ENCODE measurements around the gene QRFPR. TPM values are rescaled to one million over a fixed set of nuclear protein-coding genes. Genes with fewer than 3 reads are reported as not detected.

Gene QRFPR
- total and polyA plus RNA-seq, 9 donors, result 1.0 to 3.2 (median 2.2) TPM

DNA sequence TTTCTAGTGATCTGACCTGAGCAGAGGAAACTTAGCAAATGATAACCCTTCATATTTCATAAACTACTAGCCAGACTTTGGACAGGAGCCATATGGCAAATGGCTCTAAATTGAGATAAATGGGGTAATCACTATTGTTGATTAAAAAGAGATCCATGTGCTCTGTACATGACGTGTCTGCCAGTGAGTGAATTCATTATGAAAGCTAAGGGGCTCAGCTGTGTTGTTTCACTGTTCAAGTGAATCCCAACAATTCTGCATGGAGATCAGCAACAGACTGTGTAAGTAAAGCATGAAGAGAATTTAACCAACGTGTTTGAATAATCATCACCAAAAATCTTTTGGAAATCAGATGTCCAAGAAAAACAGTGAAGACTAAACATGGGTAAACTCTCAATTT is 9.5 kb upstream of the QRFPR start:
- no peaks in the 10 kb centered on the region for H3K27me3 ChIP-seq (ENCODE audit: control insufficient read depth, insufficient read depth, low read length)
- no peak overlapping the region for H3K4me3 ChIP-seq (ENCODE audit: low read length)
- no peak overlapping the region for H3K27ac ChIP-seq (ENCODE audit: low read length)
- WGBS (ENCODE audit: insufficient coverage), result no CpG with 5 or more reads among the region's 2 CpGs
- DNase-seq, result no peak
- H3K36me3 ChIP-seq (ENCODE audit: control insufficient read depth, insufficient read depth, low read length), result no peaks in the 10 kb centered on the region
- H3K9me3 ChIP-seq (replicated peaks; ENCODE audit: control insufficient read depth, low read depth, low read length), result no peaks in the 10 kb centered on the region
- peaks cover 2% of the 10 kb centered on the region for H3K4me1 ChIP-seq (ENCODE audit: control insufficient read depth, insufficient read depth, low read length)

DNA sequence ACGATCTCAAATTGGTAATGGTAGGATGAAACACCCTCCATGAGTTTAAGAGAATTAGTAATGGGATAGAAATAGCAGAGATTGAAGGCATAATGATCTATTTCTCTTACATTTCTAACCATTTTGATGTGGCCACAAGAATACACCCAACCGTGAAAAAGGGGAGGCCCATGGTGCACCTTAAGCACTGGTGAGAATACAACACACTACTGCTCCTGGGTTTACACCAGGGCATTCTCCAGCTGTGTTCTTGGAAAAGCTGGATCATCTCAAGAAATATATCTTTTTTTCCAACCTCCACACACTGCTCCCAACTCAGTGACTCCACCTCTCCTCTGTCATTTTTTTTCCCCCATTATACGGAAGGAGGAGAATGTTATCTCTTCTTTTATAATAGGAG is 1.5 kb downstream of the QRFPR start:
- peaks cover 11% of the 10 kb centered on the region for H3K4me1 ChIP-seq (ENCODE audit: control insufficient read depth, insufficient read depth, low read length)
- no peak overlapping the region for H3K27ac ChIP-seq (ENCODE audit: low read length)
- no peak overlapping the region for H3K4me3 ChIP-seq (ENCODE audit: low read length)
- 100% methylated on average over 1 of the region's 3 CpGs for WGBS (ENCODE audit: insufficient coverage)
- peaks cover 15% of the 10 kb centered on the region for H3K27me3 ChIP-seq (ENCODE audit: control insufficient read depth, insufficient read depth, low read length)
- DNase-seq, result no peak
- H3K9me3 ChIP-seq (replicated peaks; ENCODE audit: control insufficient read depth, low read depth, low read length), result no peaks in the 10 kb centered on the region
- no peaks in the 10 kb centered on the region for H3K36me3 ChIP-seq (ENCODE audit: control insufficient read depth, insufficient read depth, low read length)

DNA sequence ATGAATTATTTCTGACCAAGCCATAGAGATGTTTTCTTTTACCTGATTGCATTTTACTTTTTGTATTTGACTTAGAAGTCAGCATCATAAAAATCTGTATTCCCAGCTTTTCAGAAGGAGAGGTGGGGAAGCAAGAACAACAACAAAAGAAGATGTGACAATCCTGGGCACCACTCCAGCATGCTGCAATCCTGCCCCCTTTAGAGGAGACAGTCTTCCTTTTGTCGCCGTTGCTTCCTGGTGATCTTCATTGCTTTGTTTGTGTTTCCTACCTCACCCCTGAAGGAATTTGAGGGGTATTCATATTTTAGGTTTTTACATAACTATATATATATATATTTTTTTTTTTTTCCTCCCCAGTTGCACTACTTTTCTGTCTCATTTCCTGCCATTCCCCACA is 3.7 kb downstream of the QRFPR start:
- no peak for DNase-seq

DNA sequence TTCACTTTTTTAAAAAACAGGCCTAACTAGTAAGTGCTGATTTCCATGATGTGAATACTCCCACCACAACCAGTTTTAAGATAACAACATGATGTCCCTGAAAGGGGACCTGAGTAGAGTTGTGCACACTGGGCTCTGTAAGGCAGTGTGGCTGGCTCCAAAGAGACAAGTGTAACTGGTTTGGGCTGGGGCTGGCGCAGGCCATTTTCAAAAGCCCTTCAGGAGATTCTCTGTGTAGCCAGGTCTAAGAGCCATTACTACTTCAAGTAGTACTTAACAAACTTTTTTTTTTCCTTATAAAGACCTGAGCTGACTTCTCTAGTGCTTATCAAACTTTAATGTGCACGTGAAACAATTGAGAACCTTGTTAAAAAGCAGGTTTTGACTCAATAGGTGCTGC is 4.3 kb downstream of the QRFPR start:
- H3K27ac ChIP-seq (ENCODE audit: low read length), result no peak overlapping the region
- H3K36me3 ChIP-seq (ENCODE audit: control insufficient read depth, insufficient read depth, low read length), result no peaks in the 10 kb centered on the region
- peaks cover 11% of the 10 kb centered on the region for H3K4me1 ChIP-seq (ENCODE audit: control insufficient read depth, insufficient read depth, low read length)
- H3K9me3 ChIP-seq (replicated peaks; ENCODE audit: control insufficient read depth, low read depth, low read length), result no peaks in the 10 kb centered on the region
- no peak for DNase-seq
- no CpG with 5 or more reads among the region's 2 CpGs for WGBS (ENCODE audit: insufficient coverage)
- H3K27me3 ChIP-seq (ENCODE audit: control insufficient read depth, insufficient read depth, low read length), result peaks cover 15% of the 10 kb centered on the region
- H3K4me3 ChIP-seq (ENCODE audit: low read length), result no peak overlapping the region

More for the DNA sequence above, 3.7 kb downstream of the QRFPR start:
- Histone ChIP-seq H3K27ac (ENCODE audit: low read length) (no peak overlapping the region), H3K4me1 (ENCODE audit: control insufficient read depth, insufficient read depth, low read length) (peaks cover 11% of the 10 kb centered on the region), H3K4me3 (ENCODE audit: low read length) (no peak overlapping the region), H3K27me3 (ENCODE audit: control insufficient read depth, insufficient read depth, low read length) (peaks cover 15% of the 10 kb centered on the region), H3K36me3 (ENCODE audit: control insufficient read depth, insufficient read depth, low read length) (no peaks in the 10 kb centered on the region), H3K9me3 (replicated peaks; ENCODE audit: control insufficient read depth, low read depth, low read length) (no peaks in the 10 kb centered on the region)
- no CpG with 5 or more reads among the region's 2 CpGs for WGBS (ENCODE audit: insufficient coverage)

DNA sequence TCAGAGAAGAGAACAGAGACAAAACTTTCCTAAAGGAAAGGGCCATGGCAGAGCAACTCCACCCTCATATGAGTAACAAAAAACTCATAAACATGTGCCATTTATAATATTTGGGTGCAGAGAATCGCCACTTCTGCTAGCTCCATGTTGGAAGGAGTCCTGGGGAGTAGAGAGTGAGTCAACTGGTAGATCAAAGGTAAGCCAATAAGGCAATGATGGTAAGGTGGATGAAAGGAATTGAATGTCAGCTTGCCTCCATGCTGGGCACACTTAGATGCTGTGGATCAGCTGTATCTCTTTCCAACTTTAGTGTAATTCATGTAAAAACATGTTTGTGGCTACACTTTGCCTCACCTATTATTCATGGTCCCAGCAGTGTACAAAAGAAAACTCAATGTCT is 4.7 kb downstream of the QRFPR start:
- H3K36me3 ChIP-seq (ENCODE audit: control insufficient read depth, insufficient read depth, low read length), result no peaks in the 10 kb centered on the region
- no peak for DNase-seq
- H3K27me3 ChIP-seq (ENCODE audit: control insufficient read depth, insufficient read depth, low read length), result peaks cover 15% of the 10 kb centered on the region
- no peak overlapping the region for H3K4me3 ChIP-seq (ENCODE audit: low read length)
- H3K9me3 ChIP-seq (replicated peaks; ENCODE audit: control insufficient read depth, low read depth, low read length), result no peaks in the 10 kb centered on the region
- H3K4me1 ChIP-seq (ENCODE audit: control insufficient read depth, insufficient read depth, low read length), result peaks cover 11% of the 10 kb centered on the region
- 67% methylated on average over 1 of the region's 1 CpG for WGBS (ENCODE audit: insufficient coverage)
- no peak overlapping the region for H3K27ac ChIP-seq (ENCODE audit: low read length)

DNA sequence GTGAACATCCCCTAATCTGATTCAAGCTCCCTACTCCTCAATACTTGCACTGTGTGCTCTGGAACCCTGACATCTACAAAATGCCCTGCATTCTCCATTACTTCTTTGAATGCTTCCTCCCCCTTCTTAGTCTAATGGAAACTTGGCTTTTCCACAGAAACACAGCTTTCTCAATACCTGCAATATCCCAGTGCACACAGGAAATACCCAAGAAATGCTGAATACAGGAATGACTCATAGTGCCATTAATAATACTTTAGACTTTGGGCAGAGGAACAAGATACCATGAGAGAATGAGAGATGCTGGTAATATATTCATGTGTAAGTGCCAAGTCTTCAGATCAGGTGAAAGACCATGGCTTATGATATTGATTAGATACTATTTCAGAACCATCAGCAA is 5.6 kb downstream of the QRFPR start:
- H3K27me3 ChIP-seq (ENCODE audit: control insufficient read depth, insufficient read depth, low read length), result peaks cover 7% of the 10 kb centered on the region
- H3K4me1 ChIP-seq (ENCODE audit: control insufficient read depth, insufficient read depth, low read length), result peaks cover 4% of the 10 kb centered on the region
- no peaks in the 10 kb centered on the region for H3K9me3 ChIP-seq (replicated peaks; ENCODE audit: control insufficient read depth, low read depth, low read length)
- no peak for DNase-seq
- no peak overlapping the region for H3K27ac ChIP-seq (ENCODE audit: low read length)
- H3K36me3 ChIP-seq (ENCODE audit: control insufficient read depth, insufficient read depth, low read length), result no peaks in the 10 kb centered on the region
- H3K4me3 ChIP-seq (ENCODE audit: low read length), result no peak overlapping the region

DNA sequence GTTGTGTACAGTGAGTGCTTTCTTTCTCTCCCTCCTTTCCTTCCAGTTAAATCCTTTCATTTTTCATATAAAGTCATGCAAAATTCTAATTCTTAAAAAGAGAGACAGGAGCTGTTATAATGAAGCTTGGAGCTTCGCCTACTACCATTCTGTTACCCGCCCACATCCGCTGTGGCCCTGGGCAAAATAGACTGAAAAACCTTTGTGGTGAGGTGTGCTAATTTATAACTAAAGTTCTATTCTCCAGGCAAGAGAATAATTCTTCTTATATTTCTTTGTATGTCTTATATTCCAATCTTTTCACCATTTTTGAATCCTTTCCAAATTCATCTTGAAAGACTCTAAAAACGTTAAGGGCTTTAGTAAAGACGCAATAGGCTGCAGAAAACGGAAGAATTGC is 7.0 kb downstream of the QRFPR start:
- H3K36me3 ChIP-seq (ENCODE audit: control insufficient read depth, insufficient read depth, low read length), result no peaks in the 10 kb centered on the region
- H3K4me3 ChIP-seq (ENCODE audit: low read length), result no peak overlapping the region
- peaks cover 2% of the 10 kb centered on the region for H3K4me1 ChIP-seq (ENCODE audit: control insufficient read depth, insufficient read depth, low read length)
- H3K27me3 ChIP-seq (ENCODE audit: control insufficient read depth, insufficient read depth, low read length), result no peaks in the 10 kb centered on the region
- WGBS (ENCODE audit: insufficient coverage), result no CpG with 5 or more reads among the region's 6 CpGs
- no peak for DNase-seq
- no peaks in the 10 kb centered on the region for H3K9me3 ChIP-seq (replicated peaks; ENCODE audit: control insufficient read depth, low read depth, low read length)
- H3K27ac ChIP-seq (ENCODE audit: low read length), result no peak overlapping the region

DNA sequence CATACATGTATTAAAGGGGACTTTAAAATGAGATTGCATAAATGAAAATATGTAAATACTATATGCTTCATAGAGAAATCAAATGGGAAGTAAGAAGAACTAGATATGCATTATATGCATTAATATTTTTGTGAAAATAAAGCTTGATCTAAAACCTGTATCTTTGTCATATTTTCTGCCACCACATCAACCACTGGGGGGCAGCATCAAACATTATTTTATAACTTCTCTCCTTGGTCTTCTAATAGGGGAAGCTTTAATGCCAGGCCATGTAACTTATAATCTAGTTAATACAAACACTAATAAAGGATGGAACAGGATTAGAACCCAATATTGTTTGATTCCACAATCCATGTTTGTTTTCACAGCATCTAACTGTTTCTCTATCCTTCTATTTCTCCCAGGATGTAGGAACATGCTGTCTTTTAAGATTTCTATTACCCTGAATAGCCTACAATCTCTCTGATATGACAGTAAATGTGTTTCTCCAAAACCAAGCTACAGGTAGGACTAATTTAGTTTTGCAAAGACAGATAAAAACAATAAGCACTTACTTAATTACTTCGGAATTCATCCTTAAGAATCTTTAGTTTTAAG is 10.0 kb downstream of the QRFPR start:
- no peaks in the 10 kb centered on the region for H3K9me3 ChIP-seq (replicated peaks; ENCODE audit: control insufficient read depth, low read depth, low read length)
- H3K27ac ChIP-seq (ENCODE audit: low read length), result no peak overlapping the region
- WGBS (ENCODE audit: insufficient coverage), result no CpG with 5 or more reads among the region's 1 CpG
- peak; percentile 70 for DNase-seq
- no peaks in the 10 kb centered on the region for H3K4me1 ChIP-seq (ENCODE audit: control insufficient read depth, insufficient read depth, low read length)
- no peak overlapping the region for H3K4me3 ChIP-seq (ENCODE audit: low read length)
- H3K27me3 ChIP-seq (ENCODE audit: control insufficient read depth, insufficient read depth, low read length), result no peaks in the 10 kb centered on the region
- H3K36me3 ChIP-seq (ENCODE audit: control insufficient read depth, insufficient read depth, low read length), result no peaks in the 10 kb centered on the region

DNA sequence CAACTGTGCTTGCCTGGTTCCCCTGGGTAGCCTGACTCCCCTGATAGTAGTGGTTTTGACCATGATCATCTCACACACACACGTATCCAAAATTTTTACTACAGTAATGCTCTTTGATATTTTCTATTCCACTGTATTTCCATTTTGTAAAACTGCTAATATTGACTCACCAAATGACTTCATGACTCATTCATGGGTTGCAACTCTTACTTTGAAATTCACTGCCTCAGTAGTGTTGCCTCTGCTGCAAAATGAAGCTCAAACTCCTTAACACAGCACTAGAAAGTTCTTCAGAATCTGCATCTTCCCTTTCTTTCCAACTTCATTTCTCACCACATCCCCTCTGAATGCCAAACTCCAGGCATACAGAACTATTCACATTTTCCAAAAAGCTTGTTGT is 20.3 kb downstream of the QRFPR start:
- Histone ChIP-seq H3K4me3 (ENCODE audit: low read length) (no peak overlapping the region), H3K9me3 (replicated peaks; ENCODE audit: control insufficient read depth, low read depth, low read length) (no peaks in the 10 kb centered on the region), H3K27ac (ENCODE audit: low read length) (no peak overlapping the region), H3K36me3 (ENCODE audit: control insufficient read depth, insufficient read depth, low read length) (no peaks in the 10 kb centered on the region), H3K27me3 (ENCODE audit: control insufficient read depth, insufficient read depth, low read length) (no peaks in the 10 kb centered on the region), H3K4me1 (ENCODE audit: control insufficient read depth, insufficient read depth, low read length) (no peaks in the 10 kb centered on the region)
- WGBS (ENCODE audit: insufficient coverage), result 80% methylated on average over 1 of the region's 1 CpG
- no peak for DNase-seq

DNA sequence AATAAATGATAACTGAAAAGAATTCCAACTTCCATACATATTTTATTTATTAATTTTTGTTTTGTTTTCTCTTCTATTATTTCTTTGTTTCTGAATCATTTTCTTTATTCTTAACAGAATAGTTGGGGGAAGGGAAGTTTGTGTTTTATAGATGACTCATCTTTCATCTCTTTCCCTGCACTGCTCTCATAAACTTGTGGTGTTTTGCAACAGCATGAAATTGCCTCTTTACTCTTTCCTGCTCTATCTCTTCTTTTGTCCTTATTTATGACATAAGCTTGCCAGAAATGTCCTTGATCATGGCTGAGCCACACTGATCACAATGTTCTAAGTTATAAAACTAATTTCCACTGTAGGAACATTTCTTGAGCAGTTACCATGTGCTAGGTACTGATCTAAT is 22.3 kb downstream of the QRFPR start:
- Histone ChIP-seq H3K4me1 (ENCODE audit: control insufficient read depth, insufficient read depth, low read length) (no peaks in the 10 kb centered on the region), H3K36me3 (ENCODE audit: control insufficient read depth, insufficient read depth, low read length) (no peaks in the 10 kb centered on the region), H3K9me3 (replicated peaks; ENCODE audit: control insufficient read depth, low read depth, low read length) (no peaks in the 10 kb centered on the region), H3K4me3 (ENCODE audit: low read length) (no peak overlapping the region), H3K27me3 (ENCODE audit: control insufficient read depth, insufficient read depth, low read length) (no peaks in the 10 kb centered on the region), H3K27ac (ENCODE audit: low read length) (no peak overlapping the region)
- no peak for DNase-seq

DNA sequence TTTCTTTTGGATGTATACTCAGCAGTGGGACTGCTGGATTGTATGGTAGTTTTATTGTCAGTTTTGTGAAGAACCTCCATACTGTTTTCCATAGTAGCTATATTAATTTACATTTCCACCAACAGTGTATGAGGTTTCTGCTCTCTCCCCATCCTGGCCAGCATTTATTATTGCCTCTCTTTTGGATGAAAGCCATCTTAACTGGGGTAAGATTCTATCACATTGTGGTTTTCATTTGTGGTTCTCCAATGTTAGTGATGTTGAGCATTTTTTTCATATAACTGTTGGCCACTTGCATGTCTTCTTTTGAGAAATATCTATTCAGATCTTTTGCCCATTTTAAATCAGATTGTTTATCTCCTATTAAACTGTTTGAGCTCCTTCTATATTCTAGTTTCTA is 27.6 kb downstream of the QRFPR start:
- DNase-seq, result no peak

More for the DNA sequence above, 27.6 kb downstream of the QRFPR start:
- Histone ChIP-seq H3K27me3 (ENCODE audit: control insufficient read depth, insufficient read depth, low read length) (no peaks in the 10 kb centered on the region), H3K4me3 (ENCODE audit: low read length) (no peak overlapping the region), H3K4me1 (ENCODE audit: control insufficient read depth, insufficient read depth, low read length) (no peaks in the 10 kb centered on the region), H3K9me3 (replicated peaks; ENCODE audit: control insufficient read depth, low read depth, low read length) (no peaks in the 10 kb centered on the region), H3K36me3 (ENCODE audit: control insufficient read depth, insufficient read depth, low read length) (no peaks in the 10 kb centered on the region), H3K27ac (ENCODE audit: low read length) (no peak overlapping the region)

Measured in muscle of leg (tissue), 11 donors.